Transverse colon (tissue), 3 donors: ENCODE measurements around the gene CACNA2D4.

Experiments
- EP300 ChIP-seq: sonication (generic); formaldehyde crosslinking; IDR thresholded peaks from one replicate; pipeline ENCODE4 v1.6.1; 2017; ENCODE audit warnings: antibody characterized with exemption, low read depth
- POLR2A ChIP-seq: fragments of 450-650 bp; IDR thresholded peaks from one replicate; pipeline ENCODE4 v1.6.1; 2016; ENCODE audit warnings: antibody characterized with exemption, mild to moderate bottlenecking, moderate library complexity
- TF ChIP-seq, protein P1 (sequence below), 5 experiments: fragments of 200-600 bp in 3 of 5; fragments of 450-650 bp in 2 of 5; sonication (generic) in 3 of 5; IDR thresholded peaks; 1 replicate in 2 of 5; 2 replicates in 3 of 5; pipeline ENCODE4 v1.5.1; 2016 to 2017; ENCODE audit warnings: antibody characterized with exemption in 5 of 5, inconsistent platforms in 3 of 5, mild to moderate bottlenecking in 2 of 5, moderate library complexity in 1 of 5

DNA sequence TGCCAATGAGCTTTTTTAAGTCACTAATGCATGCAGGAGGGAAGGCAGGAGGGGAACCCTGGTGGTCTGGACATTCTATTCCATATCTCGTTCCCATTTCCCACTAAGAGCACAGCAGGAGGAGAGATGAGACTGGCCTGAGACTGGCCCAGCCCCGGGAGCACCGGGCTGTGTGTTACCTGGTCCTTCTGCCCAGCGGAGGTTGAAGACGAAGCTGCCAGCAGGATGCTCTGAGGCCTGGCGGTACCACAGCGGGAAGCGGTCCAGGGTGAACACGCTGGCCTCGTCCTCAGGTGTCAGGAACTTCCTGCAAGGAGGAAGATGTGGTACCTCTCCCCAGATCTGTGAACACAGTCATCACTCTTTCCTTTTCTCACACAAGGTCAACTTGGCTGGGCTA lies 74.2 kb downstream of the CACNA2D4 start:
- TF ChIP-seq, protein P1, sequence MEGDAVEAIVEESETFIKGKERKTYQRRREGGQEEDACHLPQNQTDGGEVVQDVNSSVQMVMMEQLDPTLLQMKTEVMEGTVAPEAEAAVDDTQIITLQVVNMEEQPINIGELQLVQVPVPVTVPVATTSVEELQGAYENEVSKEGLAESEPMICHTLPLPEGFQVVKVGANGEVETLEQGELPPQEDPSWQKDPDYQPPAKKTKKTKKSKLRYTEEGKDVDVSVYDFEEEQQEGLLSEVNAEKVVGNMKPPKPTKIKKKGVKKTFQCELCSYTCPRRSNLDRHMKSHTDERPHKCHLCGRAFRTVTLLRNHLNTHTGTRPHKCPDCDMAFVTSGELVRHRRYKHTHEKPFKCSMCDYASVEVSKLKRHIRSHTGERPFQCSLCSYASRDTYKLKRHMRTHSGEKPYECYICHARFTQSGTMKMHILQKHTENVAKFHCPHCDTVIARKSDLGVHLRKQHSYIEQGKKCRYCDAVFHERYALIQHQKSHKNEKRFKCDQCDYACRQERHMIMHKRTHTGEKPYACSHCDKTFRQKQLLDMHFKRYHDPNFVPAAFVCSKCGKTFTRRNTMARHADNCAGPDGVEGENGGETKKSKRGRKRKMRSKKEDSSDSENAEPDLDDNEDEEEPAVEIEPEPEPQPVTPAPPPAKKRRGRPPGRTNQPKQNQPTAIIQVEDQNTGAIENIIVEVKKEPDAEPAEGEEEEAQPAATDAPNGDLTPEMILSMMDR (IDR thresholded peaks at IDR 0.05), result no peak
- TF ChIP-seq POLR2A (no peak), EP300 (no peak)
